ENCODE data around the gene WDR72.
"Not testable (repeated sequence)": the region's sequence is repeated elsewhere in the genome, so short reads cannot be mapped to it uniquely, and the experiment has no call there.

The WDR72 gene

GRCh38 chr15:53759411-53759931 is at the start of gene WDR72:
Gene WDR72, minus strand, starts transcription at chr15:53759663. Its CDS starts 26,514 bp downstream, at chr15:53733149.
- DNase-seq, result no peak

- no peak for DNase-seq
Measured at GRCh38 chr15:53808058-53808706, 48.7 kb upstream of the WDR72 start.

- DNase-seq, result no peak
Measured at GRCh38 chr15:53807501-53807900, 48.0 kb upstream of the WDR72 start.

- no peak for DNase-seq
Measured at GRCh38 chr15:53802672-53803071, 43.2 kb upstream of the WDR72 start.

GRCh38 chr15:53791581-53791980 is 32.1 kb upstream of the WDR72 start:
- no peak for DNase-seq

GRCh38 chr15:53789654-53790375 is 30.4 kb upstream of the WDR72 start:
- no peak for DNase-seq

- DNase-seq, result no peak
Measured at GRCh38 chr15:53786401-53786800, 26.9 kb upstream of the WDR72 start.

- not testable (repeated sequence) for DNase-seq
Measured at GRCh38 chr15:53785241-53785640, 25.8 kb upstream of the WDR72 start.

GRCh38 chr15:53762916-53763315 is 3.5 kb upstream of the WDR72 start:
- no peak for DNase-seq

GRCh38 chr15:53758412-53758811 is 1.1 kb downstream of the WDR72 start:
- DNase-seq, result no peak

GRCh38 chr15:53757906-53758305 is 1.6 kb downstream of the WDR72 start:
- no peak for DNase-seq

GRCh38 chr15:53753813-53754212 is 5.7 kb downstream of the WDR72 start:
- DNase-seq, result no peak

- DNase-seq, result no peak
Measured at GRCh38 chr15:53752406-53752805, 7.1 kb downstream of the WDR72 start.

GRCh38 chr15:53747501-53748068 is 11.9 kb downstream of the WDR72 start:
- DNase-seq, result no peak

GRCh38 chr15:53746101-53746500 is 13.4 kb downstream of the WDR72 start:
- peak; percentile 32 for DNase-seq

- DNase-seq, result no peak
Measured at GRCh38 chr15:53739651-53740050, 19.8 kb downstream of the WDR72 start.

GRCh38 chr15:53739187-53739586 is 20.3 kb downstream of the WDR72 start:
- no peak for DNase-seq

- DNase-seq, result no peak
Measured at GRCh38 chr15:53721334-53722087, 38.0 kb downstream of the WDR72 start.

GRCh38 chr15:53716909-53717876 is 42.3 kb downstream of the WDR72 start:
- no peak for DNase-seq

- DNase-seq, result no peak
Measured at GRCh38 chr15:53713218-53713617, 46.2 kb downstream of the WDR72 start.

- DNase-seq, result no peak
Measured at GRCh38 chr15:53710906-53711305, 48.6 kb downstream of the WDR72 start.

GRCh38 chr15:53709821-53710220 is 49.6 kb downstream of the WDR72 start:
- no peak for DNase-seq
